ENCODE measurements around the gene MRPL23.

Gene MRPL23

GRCh38 chr11:1922481-1923081 lies 24.6 kb upstream of the MRPL23 start:
- Histone ChIP-seq H2AFZ (ENCODE audit: low read depth, low read length, severe bottlenecking) (no peak overlapping the region), H3K4me3 (ENCODE audit: insufficient read depth, low read length, poor library complexity, severe bottlenecking) (no peak overlapping the region), H3K9me2 (replicated peaks; ENCODE audit: insufficient read depth, low read length) (no peaks in the 10 kb centered on the region), H3K27me3 (ENCODE audit: low read length) (no peaks in the 10 kb centered on the region), H3F3A (ENCODE audit: insufficient read depth) (no peaks in the 10 kb centered on the region), H3K9ac (ENCODE audit: low read length) (no peak overlapping the region), H3K27ac (ENCODE audit: low read depth, low read length) (no peak overlapping the region), H3K36me3 (ENCODE audit: low read length) (no peaks in the 10 kb centered on the region), H3K4me2 (ENCODE audit: low read depth, low read length, poor library complexity, severe bottlenecking) (no peak overlapping the region), H3K9me3 (ENCODE audit: insufficient read depth, low read length) (no peaks in the 10 kb centered on the region), H3K79me2 (ENCODE audit: insufficient read depth, low read length) (no peaks in the 10 kb centered on the region), H4K20me1 (ENCODE audit: low read depth, low read length) (no peaks in the 10 kb centered on the region)
- TF ChIP-seq CTCF (IDR thresholded peaks at IDR 0.05; ENCODE audit: insufficient read depth, low read length, poor library complexity, severe bottlenecking) (no peak), EZH2phosphoT487 (conservative IDR thresholded peaks at IDR 0.05; ENCODE audit: low read length) (no peak)

GRCh38 chr11:1923201-1923956 lies 23.8 kb upstream of the MRPL23 start:
- H3K4me3 ChIP-seq (ENCODE audit: insufficient read depth, low read length, poor library complexity, severe bottlenecking), result no peak overlapping the region
- H3F3A ChIP-seq (ENCODE audit: insufficient read depth), result no peaks in the 10 kb centered on the region
- H3K9me3 ChIP-seq (ENCODE audit: insufficient read depth, low read length), result no peaks in the 10 kb centered on the region
- no peaks in the 10 kb centered on the region for H4K20me1 ChIP-seq (ENCODE audit: low read depth, low read length)
- H3K36me3 ChIP-seq (ENCODE audit: low read length), result no peaks in the 10 kb centered on the region
- H3K79me2 ChIP-seq (ENCODE audit: insufficient read depth, low read length), result no peaks in the 10 kb centered on the region
- no peak overlapping the region for H3K27ac ChIP-seq (ENCODE audit: low read depth, low read length)
- H3K4me2 ChIP-seq (ENCODE audit: low read depth, low read length, poor library complexity, severe bottlenecking), result no peak overlapping the region
- H3K27me3 ChIP-seq (ENCODE audit: low read length), result no peaks in the 10 kb centered on the region
- H3K9ac ChIP-seq (ENCODE audit: low read length), result no peak overlapping the region
- no peak for TF ChIP-seq EZH2phosphoT487 (conservative IDR thresholded peaks at IDR 0.05; ENCODE audit: low read length)
- TF ChIP-seq CTCF (IDR thresholded peaks at IDR 0.05; ENCODE audit: insufficient read depth, low read length, poor library complexity, severe bottlenecking), result no peak
- H2AFZ ChIP-seq (ENCODE audit: low read depth, low read length, severe bottlenecking), result no peak overlapping the region
- H3K9me2 ChIP-seq (replicated peaks; ENCODE audit: insufficient read depth, low read length), result no peaks in the 10 kb centered on the region

- H3F3A ChIP-seq (ENCODE audit: insufficient read depth), result no peaks in the 10 kb centered on the region
- H3K27me3 ChIP-seq (ENCODE audit: low read length), result no peaks in the 10 kb centered on the region
- no peak overlapping the region for H3K4me3 ChIP-seq (ENCODE audit: insufficient read depth, low read length, poor library complexity, severe bottlenecking)
- no peak overlapping the region for H3K9ac ChIP-seq (ENCODE audit: low read length)
- H2AFZ ChIP-seq (ENCODE audit: low read depth, low read length, severe bottlenecking), result no peak overlapping the region
- H3K4me2 ChIP-seq (ENCODE audit: low read depth, low read length, poor library complexity, severe bottlenecking), result no peak overlapping the region
- H4K20me1 ChIP-seq (ENCODE audit: low read depth, low read length), result no peaks in the 10 kb centered on the region
- no peak overlapping the region for H3K27ac ChIP-seq (ENCODE audit: low read depth, low read length)
- H3K9me2 ChIP-seq (replicated peaks; ENCODE audit: insufficient read depth, low read length), result no peaks in the 10 kb centered on the region
- TF ChIP-seq EZH2phosphoT487 (conservative IDR thresholded peaks at IDR 0.05; ENCODE audit: low read length) (no peak), CTCF (IDR thresholded peaks at IDR 0.05; ENCODE audit: insufficient read depth, low read length, poor library complexity, severe bottlenecking) (no peak)
- no peaks in the 10 kb centered on the region for H3K79me2 ChIP-seq (ENCODE audit: insufficient read depth, low read length)
- H3K9me3 ChIP-seq (ENCODE audit: insufficient read depth, low read length), result no peaks in the 10 kb centered on the region
- no peaks in the 10 kb centered on the region for H3K36me3 ChIP-seq (ENCODE audit: low read length)
These were observed 23.0 kb upstream of the MRPL23 start for GRCh38 chr11:1924181-1924580.

Data from SU-DHL-6 (cell line).